ENCODE data around the gene DCPS.
"Not testable (repeated sequence)": the region's sequence is repeated elsewhere in the genome, so short reads cannot be mapped to it uniquely, and the experiment has no call there.

DNA sequence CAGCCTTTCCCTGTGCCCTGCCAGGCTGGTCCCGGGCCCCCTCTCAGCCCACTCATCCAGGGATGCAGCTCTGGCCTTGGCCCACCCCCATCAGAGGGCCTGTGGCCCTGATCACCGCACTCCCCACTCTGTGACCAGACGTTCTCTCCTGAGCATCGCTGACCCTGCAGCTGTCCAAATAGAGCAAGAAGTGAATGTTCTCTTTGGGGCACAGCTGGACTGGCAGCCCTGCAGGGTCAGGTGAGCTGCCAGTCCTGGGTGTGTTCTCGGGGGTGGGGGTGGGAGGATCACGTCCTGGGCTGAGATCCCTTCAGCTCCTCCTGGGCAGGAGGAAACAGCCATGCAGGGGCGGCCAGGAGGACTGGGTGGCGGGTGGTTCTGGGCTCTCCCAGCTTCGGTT, 60.9 kb downstream of the DCPS start:
- not testable (repeated sequence) for TF ChIP-seq ETV6 (CRISPR knock-in tag; IDR thresholded peaks at IDR 0.05); CREB1 (CRISPR knock-in tag; IDR thresholded peaks at IDR 0.05); IRF2 (CRISPR knock-in tag; IDR thresholded peaks at IDR 0.05; ENCODE audit: borderline replicate concordance, low read depth)
- TF ChIP-seq, protein P1, sequence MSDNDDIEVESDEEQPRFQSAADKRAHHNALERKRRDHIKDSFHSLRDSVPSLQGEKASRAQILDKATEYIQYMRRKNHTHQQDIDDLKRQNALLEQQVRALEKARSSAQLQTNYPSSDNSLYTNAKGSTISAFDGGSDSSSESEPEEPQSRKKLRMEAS (CRISPR knock-in tag; IDR thresholded peaks at IDR 0.05), result not testable (repeated sequence)
